ENCODE data around the gene MFSD6. TPM values are rescaled to one million over a fixed set of nuclear protein-coding genes. Genes with fewer than 3 reads are reported as not detected.

The MFSD6 gene
- total RNA-seq, 4 donors from 2014 or later, result 24.2 to 47.5 (median 42.0) TPM

DNA sequence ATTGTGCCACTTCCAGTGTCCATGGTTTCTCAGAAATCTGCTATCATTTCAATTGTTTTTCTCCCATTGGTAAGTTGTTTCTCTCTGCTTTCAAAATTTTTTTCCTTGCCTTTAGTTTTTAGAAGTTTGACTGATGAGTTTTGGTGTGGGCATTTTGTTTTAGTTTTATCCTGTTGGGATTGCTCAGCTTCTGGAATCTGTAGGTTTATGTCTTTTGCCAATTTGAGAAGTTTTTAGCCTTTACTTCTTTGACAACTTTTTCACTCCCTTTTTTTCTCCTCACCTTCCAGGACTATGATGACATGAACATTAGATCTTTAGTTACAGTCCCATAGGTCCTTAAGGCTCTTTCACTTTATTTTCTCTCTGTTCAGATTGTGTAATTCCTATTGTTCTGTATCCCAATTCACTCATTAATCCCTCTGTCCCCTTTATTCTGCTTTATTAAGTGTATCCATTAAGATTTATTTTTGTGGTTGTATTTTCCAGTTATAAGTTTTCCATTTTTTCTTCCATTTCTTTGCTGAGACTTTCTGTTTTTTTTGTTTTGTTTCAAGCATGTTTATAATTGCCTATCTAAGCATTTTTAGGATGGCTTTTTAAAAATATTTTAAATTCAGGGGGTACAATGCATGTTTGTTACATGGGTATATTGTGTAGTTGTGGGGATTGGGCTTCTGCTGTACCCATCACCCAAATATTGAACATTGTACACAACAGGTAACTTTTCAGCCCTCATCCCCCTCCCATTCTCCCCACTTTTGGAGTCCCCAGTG, 17.9 kb downstream of the MFSD6 start:
- TF ChIP-seq, protein P1, sequence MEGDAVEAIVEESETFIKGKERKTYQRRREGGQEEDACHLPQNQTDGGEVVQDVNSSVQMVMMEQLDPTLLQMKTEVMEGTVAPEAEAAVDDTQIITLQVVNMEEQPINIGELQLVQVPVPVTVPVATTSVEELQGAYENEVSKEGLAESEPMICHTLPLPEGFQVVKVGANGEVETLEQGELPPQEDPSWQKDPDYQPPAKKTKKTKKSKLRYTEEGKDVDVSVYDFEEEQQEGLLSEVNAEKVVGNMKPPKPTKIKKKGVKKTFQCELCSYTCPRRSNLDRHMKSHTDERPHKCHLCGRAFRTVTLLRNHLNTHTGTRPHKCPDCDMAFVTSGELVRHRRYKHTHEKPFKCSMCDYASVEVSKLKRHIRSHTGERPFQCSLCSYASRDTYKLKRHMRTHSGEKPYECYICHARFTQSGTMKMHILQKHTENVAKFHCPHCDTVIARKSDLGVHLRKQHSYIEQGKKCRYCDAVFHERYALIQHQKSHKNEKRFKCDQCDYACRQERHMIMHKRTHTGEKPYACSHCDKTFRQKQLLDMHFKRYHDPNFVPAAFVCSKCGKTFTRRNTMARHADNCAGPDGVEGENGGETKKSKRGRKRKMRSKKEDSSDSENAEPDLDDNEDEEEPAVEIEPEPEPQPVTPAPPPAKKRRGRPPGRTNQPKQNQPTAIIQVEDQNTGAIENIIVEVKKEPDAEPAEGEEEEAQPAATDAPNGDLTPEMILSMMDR (IDR thresholded peaks at IDR 0.05; ENCODE audit: low read depth), result no peak

DNA sequence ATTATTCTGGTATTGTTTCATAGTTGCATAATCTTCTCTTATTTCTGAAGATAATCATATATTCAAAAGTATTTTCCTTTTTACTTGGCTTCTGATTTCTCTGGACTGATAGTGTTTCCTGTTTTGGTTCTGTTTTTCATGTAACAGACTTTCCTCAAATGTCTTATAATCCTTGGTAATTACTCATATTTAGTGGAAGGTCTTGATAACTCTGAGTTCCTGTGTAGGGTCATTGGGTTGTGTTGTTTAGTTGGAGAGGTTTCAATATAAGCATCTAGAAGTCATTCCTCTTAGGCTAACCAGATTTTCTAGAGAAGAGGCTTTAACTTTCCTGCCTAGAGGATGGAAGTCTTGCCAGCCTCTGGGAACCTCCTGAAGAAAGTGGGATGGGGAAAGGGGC, 23.8 kb downstream of the MFSD6 start:
- TF ChIP-seq, protein P1 (IDR thresholded peaks at IDR 0.05; ENCODE audit: low read depth), result no peak

DNA sequence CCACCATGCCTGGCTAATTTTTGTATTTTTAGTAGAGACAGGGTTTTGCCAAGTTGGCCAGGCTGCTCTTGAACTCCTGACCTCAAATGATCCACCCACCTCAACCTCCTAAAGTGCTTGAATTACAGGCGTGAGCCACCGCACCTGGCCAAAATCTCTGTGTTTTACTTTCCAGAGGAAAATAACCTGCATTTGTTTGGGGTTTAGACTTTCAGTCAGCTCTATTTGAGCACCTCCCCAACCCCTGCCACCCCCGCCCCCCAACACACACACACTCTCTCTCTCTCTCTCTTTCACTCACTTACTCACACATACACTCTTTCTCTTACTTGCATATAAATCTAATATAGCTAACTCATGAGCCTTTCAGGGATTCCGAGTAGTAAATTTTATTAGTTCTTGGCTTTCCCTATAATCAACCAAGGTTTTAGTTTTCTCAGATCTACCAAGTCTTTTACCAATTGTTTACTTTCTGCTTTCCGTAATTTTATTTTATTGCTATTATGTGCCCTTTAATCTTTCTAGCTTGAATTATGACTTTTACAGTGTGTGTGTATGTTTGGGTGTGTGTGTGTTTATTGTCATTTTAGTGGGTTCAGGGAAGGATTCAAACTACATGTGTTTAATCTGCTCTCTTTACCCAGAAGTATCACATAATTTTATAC, 24.5 kb downstream of the MFSD6 start:
- TF ChIP-seq, protein P1 (IDR thresholded peaks at IDR 0.05; ENCODE audit: low read depth), result no peak

- TF ChIP-seq, protein P1 (IDR thresholded peaks at IDR 0.05; ENCODE audit: low read depth), result no peak
These were observed 27.0 kb downstream of the MFSD6 start for GRCh38 chr2:190435031-190435670.

DNA sequence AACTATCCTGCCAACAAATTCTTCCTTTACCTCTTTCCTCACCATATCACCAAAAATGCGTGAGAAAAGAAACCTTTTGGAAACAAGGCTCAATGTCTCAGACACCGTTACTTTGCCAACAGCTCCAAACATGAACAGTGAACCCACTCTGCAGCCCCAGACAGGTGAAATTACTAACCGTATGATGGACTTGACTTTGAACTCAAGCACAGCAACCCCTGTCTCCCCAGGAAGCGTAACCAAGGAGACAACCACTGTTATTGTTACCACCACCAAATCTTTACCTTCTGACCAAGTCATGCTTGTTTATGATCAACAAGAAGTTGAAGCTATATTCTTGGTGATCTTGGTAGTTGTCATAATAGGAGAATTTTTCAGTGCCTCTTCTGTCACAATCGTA, 28.4 kb downstream of the MFSD6 start:
- TF ChIP-seq, protein P1 (IDR thresholded peaks at IDR 0.05; ENCODE audit: low read depth), result no peak

- TF ChIP-seq, protein P1 (IDR thresholded peaks at IDR 0.05; ENCODE audit: low read depth), result no peak
These were observed 32.0 kb downstream of the MFSD6 start for GRCh38 chr2:190440113-190440512.

DNA sequence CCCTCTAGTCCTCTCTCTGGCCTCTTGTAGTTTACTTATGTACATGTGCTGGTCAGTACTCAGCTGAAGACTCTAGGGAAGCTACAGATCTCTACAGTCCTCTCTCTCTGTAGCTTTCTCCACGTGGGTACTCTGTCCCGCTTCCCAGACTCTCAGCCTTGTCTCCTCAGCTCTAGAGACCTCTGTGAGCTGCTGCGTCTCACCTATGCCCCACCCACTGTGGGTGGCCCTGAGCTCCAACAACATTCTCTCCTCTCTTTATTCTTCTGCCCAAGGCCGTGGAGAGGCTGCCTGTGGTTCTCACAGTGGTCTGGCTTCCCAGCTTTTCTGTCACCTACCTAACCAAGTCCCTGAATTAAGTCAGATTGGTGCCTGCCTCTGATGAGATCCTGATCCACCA, 33.4 kb downstream of the MFSD6 start:
- TF ChIP-seq, protein P1 (IDR thresholded peaks at IDR 0.05; ENCODE audit: low read depth), result no peak

All from subcutaneous adipose tissue (tissue), 4 donors.